Measurements from ENCODE around the gene IKZF5. TPM values are rescaled to one million over a fixed set of nuclear protein-coding genes. Genes with fewer than 3 reads are reported as not detected.
A peak's percentile ranks its signal among the peaks of the same experiment; 100 is the strongest.

IKZF5 gene
- total RNA-seq, 1 experiment from 2014 or later: 17.1 TPM

- DNase-seq (ENCODE audit: low read depth, low spot score) (peak; percentile 43), ATAC-seq (peak; percentile 31)
- ChIA-PET RAD21 (ENCODE audit: low non-redundant PET in 1 of 2, low total read pairs in 2 of 2, uncharacterized antibody in 2 of 2, unreplicated experiment in 2 of 2) (no interaction called here), POLR2A (interaction anchor here (0.8 to 1.3 kb wide), 2 partner anchors 9 to 10 kb away, joined by 3 to 4 read pairs; no protein-coding TSS in a partner anchor), CTCF (interaction anchor here (0.9 to 1.7 kb wide), 4 partner anchors 14 to 27 kb away, joined by 3 to 4 read pairs (median 4); partner anchors contain the start of gene PSTK)
- TF ChIP-seq SP1 (IDR thresholded peaks at IDR 0.05; ENCODE audit: low read depth) (0 out of 2 replicates have a peak, but pooled peaks have one; percentile 10), SRF (IDR thresholded peaks at IDR 0.05; ENCODE audit: low read depth) (no peak), EZH2 (IDR thresholded peaks at IDR 0.05) (no peak), CEBPB (IDR thresholded peaks at IDR 0.05; ENCODE audit: low read depth) (no peak), ZNF274 (IDR thresholded peaks at IDR 0.05; ENCODE audit: low read depth, low read length) (no peak)
- TF ChIP-seq, protein P1, sequence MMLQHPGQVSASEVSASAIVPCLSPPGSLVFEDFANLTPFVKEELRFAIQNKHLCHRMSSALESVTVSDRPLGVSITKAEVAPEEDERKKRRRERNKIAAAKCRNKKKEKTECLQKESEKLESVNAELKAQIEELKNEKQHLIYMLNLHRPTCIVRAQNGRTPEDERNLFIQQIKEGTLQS (IDR thresholded peaks at IDR 0.05): no peak
- TF ChIP-seq, protein P2, sequence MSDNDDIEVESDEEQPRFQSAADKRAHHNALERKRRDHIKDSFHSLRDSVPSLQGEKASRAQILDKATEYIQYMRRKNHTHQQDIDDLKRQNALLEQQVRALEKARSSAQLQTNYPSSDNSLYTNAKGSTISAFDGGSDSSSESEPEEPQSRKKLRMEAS (IDR thresholded peaks at IDR 0.05): peak; percentile 94
- intact Hi-C loops (cut with micrococcal nuclease): loop anchor here (1.0 kb wide), 3 partner anchors 27 to 147 kb away; partner anchors contain the start of genes BUB3, C10orf88 and PSTK
- Histone ChIP-seq H3K9me2 (ENCODE audit: insufficient read depth) (no peaks in the 10 kb centered on the region), H3K27me3 (ENCODE audit: insufficient read depth, low read length) (no peaks in the 10 kb centered on the region), H3K4me3 (replicated peaks in 1 of 2; ENCODE audit: low read depth in 1 of 2, low read length in 2 of 2) (peak overlapping the region; percentile 86 to 91), H3K4me1 (ENCODE audit: control insufficient read depth in 1 of 2, insufficient read depth in 2 of 2, low read length in 2 of 2) (peaks cover 12 to 14% of the 10 kb centered on the region in 2 experiments; a peak in 3 of 4 replicates), H3K4me2 (ENCODE audit: low read length) (peak overlapping the region; percentile 82), H2AFZ (ENCODE audit: low read depth, low read length, poor library complexity, severe bottlenecking) (peak overlapping the region; percentile 39), H3K36me3 (ENCODE audit: control insufficient read depth in 1 of 2, insufficient read depth in 2 of 2, low read length in 2 of 2) (no peaks in the 10 kb centered on the region), H3K9ac (ENCODE audit: low read length) (peak overlapping the region; percentile 76), H3K27ac (ENCODE audit: low read depth, low read length) (peak overlapping the region; percentile 64), H3K9me3 (ENCODE audit: control insufficient read depth in 1 of 2, insufficient read depth in 1 of 2, low read depth in 1 of 2, low read length in 2 of 2) (no peaks in the 10 kb centered on the region), H4K20me1 (ENCODE audit: insufficient read depth) (no peaks in the 10 kb centered on the region), H3K79me2 (ENCODE audit: insufficient read depth, low read length) (peaks cover 57% of the 10 kb centered on the region)
- BruUV-seq (replicated peaks): TSS peak; percentile 38
Observed at GRCh38 chr10:123007558-123008354, 839 bp downstream of the IKZF5 start.

DNA sequence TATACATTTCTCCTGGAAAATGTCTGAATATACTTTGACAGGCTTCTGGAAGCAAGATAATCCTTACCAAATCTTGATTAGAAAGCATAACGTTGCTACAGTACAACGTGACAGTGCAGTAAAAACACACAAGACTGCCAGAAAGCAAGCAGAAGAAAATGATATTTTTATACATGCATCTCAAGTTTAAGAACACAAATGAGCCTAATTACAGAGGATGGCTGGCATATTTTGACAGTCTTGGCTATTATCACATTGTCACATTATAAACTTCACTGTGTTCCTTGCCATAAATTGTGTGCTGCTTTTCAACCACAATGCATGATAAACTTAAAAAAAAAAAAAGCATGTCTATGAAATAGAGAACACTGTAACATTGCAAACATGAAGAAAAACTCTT, 4.3 kb downstream of the IKZF5 start:
- TF ChIP-seq YY1 (IDR thresholded peaks at IDR 0.05; ENCODE audit: extremely low read depth, insufficient replicate concordance, low read depth, low read length) (no peak), POLR2AphosphoS5 (IDR thresholded peaks at IDR 0.05; ENCODE audit: low read depth, low read length) (no peak), SP1 (IDR thresholded peaks at IDR 0.05; ENCODE audit: low read depth) (no peak), FOSL1 (IDR thresholded peaks at IDR 0.05; ENCODE audit: low read depth) (no peak), JUND (IDR thresholded peaks at IDR 0.05) (no peak), SRF (IDR thresholded peaks at IDR 0.05; ENCODE audit: low read depth) (no peak), ZNF274 (IDR thresholded peaks at IDR 0.05; ENCODE audit: low read depth, low read length) (no peak)
- ATAC-seq (no peak), DNase-seq (ENCODE audit: low read depth, low spot score) (no peak)
- Histone ChIP-seq H3K4me1 (ENCODE audit: control insufficient read depth in 1 of 2, insufficient read depth in 2 of 2, low read length in 2 of 2) (peaks cover 7% of the 10 kb centered on the region in 2 experiments; a peak in 3 of 4 replicates), H3K4me3 (replicated peaks in 1 of 2; ENCODE audit: low read depth in 1 of 2, low read length in 2 of 2) (no peak overlapping the region), H3K9ac (ENCODE audit: low read length) (no peak overlapping the region), H3K27me3 (ENCODE audit: insufficient read depth, low read length) (no peaks in the 10 kb centered on the region), H3K9me2 (ENCODE audit: insufficient read depth) (no peaks in the 10 kb centered on the region), H2AFZ (ENCODE audit: low read depth, low read length, poor library complexity, severe bottlenecking) (no peak overlapping the region), H4K20me1 (ENCODE audit: insufficient read depth) (no peaks in the 10 kb centered on the region), H3K79me2 (ENCODE audit: insufficient read depth, low read length) (peaks cover 83% of the 10 kb centered on the region), H3K4me2 (ENCODE audit: low read length) (no peak overlapping the region), H3K27ac (ENCODE audit: low read depth, low read length) (no peak overlapping the region), H3K9me3 (ENCODE audit: control insufficient read depth in 1 of 2, insufficient read depth in 1 of 2, low read depth in 1 of 2, low read length in 2 of 2) (no peaks in the 10 kb centered on the region), H3K36me3 (ENCODE audit: control insufficient read depth in 1 of 2, insufficient read depth in 2 of 2, low read length in 2 of 2) (no peaks in the 10 kb centered on the region)
- no TSS peak for BruUV-seq (replicated peaks)
- ChIA-PET RAD21 (ENCODE audit: low non-redundant PET in 1 of 2, low total read pairs in 2 of 2, uncharacterized antibody in 2 of 2, unreplicated experiment in 2 of 2) (no interaction called here), CTCF (no interaction called here), POLR2A (no interaction called here)
- intact Hi-C loops (cut with micrococcal nuclease): no loop called here

All from HCT116 (cell line).